Glomerular endothelial cell (primary cell): ENCODE measurements around the gene MSANTD2. TPM values are rescaled to one million over a fixed set of nuclear protein-coding genes. Genes with fewer than 3 reads are reported as not detected.

Experiments
- DNase-seq: peaks from one replicate; pipeline ENCODE4 v3.0.0-alpha.2; 2011; ENCODE audit warnings: low read depth, low spot score; ENCODE audit errors: extremely low read depth
- total RNA-seq: library from RNA; depleted of rRNA; stranded (reverse); fragments of >200 nt; gene quantifications from 2 replicates; pipeline ENCODE4 v1.2.3, GENCODE V29; 2015

Gene MSANTD2
- total RNA-seq, 1 donor from 2014 or later, result 17.4 TPM

DNA sequence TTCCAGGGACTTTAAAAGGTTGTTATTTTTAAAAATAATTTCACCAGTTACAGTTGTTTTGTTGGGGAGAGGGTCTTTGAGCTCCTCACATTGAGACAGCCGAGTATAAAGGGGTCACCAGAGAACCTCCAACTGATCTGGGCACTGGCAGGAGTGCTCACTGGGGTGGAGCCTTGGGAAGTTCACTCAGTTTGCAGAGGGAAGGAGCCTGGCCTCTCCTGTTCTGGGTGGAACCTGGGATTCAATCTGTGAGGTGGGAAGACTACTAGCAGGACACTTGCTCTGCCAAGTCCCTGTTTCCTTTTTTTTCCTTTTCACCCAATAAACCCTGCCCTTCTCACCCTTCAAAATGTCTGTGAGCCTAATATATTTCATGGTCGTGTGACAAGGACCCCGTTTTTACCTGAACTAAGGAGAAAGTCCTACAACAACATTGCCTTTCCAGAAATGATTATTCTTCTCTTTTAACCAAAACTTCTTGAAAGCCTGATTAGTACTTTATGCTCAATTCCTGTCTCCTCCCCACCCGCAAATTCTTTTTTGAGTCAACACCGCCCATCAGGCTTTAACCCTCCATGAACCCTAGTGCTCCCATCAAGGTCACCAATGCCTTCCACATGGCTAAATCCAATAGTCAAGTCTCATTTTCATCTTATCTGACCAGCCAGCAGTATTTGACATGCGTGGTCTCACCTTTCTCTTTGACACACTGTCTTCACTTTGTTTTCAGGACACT lies 22.0 kb upstream of the MSANTD2 start:
- no peak for DNase-seq

DNA sequence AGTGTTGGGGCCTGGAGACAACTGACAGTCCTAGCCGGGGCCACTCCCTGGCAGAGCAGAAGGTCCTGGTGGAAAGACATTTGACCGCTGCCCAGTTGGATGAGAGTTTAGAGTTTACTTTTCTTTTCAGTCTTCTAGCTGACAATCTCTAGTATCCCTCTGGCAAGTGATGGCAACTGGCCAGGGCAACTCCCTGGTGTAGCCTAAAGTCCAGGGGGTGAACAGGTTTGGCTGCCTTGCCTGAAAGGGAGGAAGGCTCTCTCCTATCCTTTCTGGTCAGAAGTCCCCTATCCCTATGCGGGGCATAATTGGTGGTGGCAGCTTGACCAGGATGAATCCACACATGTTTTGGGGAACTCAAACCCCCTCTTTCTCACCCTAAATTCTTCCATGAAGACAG lies 16.8 kb upstream of the MSANTD2 start:
- DNase-seq, result no peak

- DNase-seq, result no peak
Measured at GRCh38 chr11:124814739-124815138, 14.5 kb upstream of the MSANTD2 start.

- DNase-seq, result no peak
Measured at GRCh38 chr11:124812876-124813275, 12.7 kb upstream of the MSANTD2 start.

GRCh38 chr11:124811399-124812125 lies 11.4 kb upstream of the MSANTD2 start:
- DNase-seq, result no peak

GRCh38 chr11:124807660-124808270 lies 7.6 kb upstream of the MSANTD2 start:
- no peak for DNase-seq

DNA sequence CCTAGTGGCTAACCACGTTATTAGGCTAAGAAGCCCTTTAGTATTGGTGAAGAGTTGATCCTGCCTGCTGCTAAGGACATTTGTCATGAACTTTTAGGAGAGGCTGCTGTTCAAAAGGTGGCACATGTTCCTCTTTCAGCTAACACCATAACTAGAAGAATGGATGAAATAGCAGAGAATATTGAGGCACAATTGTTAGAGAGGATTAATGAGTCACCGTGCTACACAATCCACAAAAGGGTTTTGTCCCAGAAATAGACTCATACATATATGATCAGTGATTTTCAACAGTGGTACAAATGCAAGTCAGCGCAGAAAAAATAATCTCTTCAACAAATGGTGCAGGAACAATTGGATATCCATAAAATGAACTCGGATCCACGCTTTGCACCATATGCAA lies 7.0 kb upstream of the MSANTD2 start:
- DNase-seq, result no peak

DNA sequence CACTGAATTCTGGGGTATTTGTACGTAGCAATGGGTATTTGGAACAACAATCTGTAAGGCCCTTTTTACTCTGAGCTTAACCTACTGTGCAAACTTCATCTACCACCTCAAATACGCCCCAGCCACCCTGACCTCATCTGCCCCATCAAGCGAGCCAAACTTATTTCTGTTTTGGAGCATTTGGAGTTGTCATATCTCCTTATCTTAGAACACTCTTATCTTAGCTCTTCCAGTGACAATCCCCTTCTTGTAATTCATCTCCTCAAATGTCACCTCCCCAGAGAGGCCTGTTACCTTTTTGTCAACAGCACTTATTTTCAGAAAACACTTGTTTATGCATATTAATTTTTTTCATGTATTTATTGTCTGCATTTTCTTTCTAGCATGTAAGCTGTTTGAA lies 4.7 kb upstream of the MSANTD2 start:
- no peak for DNase-seq

GRCh38 chr11:124801636-124802312 lies 1.6 kb upstream of the MSANTD2 start:
- no peak for DNase-seq

DNA sequence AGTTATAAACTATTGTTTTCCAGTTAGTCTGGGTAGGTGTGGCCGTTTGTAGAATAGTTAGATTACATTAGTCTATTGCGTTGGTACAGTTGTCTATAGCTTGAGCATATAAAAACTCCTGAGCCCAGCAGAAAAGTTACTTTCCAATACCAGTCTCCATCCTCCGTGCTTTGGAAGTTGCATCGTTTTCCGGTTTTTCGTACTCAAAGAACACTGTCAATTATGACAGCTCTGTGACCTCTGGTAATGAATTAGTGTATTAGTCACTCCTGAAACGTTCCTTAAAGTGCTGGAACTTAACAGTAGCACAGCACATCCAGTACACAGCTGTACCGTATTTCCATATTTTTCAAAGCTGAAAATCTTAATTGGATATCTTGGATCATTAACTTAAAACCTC lies 808 bp upstream of the MSANTD2 start:
- no peak for DNase-seq

DNA sequence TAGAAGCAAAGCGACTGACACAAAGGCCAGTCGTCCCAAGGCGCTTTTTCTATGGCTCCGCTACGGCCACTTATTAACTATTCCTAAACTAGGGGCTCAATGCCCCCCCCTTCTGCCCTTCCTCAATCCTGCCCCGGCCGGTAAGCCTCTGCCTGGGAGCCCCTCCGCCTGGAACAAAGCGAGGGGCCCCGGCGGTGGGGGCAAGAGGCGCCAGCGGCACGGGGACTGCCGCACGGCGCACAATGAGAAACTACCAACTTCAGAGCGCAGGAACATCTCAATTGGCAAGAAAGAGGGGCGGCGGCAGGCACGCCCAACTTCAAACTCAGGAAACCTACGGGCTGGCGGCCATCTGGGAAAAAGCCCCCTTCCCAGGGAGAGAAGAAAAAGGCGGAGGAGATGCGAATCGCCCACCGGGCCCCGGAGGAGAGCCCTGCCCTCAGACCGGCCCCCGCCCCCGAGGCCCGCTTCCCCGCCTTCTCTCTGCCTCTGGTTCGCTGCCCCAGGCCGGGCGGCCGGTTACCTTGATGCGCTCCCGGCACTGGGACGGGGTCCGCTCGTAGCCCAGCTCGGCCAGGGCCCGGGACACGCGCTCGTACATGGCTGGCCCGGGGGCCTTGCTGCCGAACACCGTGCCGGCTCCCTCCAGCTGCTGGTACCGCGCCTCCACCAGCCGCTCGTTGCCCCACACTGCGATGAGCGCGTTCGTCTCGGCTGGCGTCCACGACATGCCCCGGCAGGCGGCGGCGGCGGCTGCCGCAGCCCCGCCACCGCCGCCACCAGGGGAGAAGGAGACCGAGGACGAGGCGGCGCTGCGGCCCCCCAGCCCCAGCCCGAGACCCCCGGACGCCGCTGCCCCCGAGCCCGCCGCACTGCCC lies 619 bp downstream of the MSANTD2 start:
- no peak for DNase-seq

DNA sequence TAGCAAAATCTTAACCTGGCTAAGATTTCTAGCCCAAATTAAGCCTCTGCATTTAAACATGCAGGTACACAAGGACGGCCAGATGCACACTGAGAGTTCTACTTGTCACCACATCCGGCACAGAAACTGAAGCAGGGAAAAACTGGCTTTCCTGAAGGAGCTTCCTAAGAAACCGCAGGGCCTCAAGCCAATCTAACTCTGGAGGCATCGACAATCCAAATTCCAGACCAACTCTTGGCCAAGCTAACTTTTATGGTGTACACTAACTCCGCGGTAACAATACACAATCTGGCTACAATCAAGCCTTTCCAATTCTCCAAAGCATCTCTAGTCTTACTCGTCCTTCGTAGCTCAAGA lies 1.2 kb downstream of the MSANTD2 start:
- no peak for DNase-seq

GRCh38 chr11:124796312-124796711 lies 3.9 kb downstream of the MSANTD2 start:
- DNase-seq, result no peak

DNA sequence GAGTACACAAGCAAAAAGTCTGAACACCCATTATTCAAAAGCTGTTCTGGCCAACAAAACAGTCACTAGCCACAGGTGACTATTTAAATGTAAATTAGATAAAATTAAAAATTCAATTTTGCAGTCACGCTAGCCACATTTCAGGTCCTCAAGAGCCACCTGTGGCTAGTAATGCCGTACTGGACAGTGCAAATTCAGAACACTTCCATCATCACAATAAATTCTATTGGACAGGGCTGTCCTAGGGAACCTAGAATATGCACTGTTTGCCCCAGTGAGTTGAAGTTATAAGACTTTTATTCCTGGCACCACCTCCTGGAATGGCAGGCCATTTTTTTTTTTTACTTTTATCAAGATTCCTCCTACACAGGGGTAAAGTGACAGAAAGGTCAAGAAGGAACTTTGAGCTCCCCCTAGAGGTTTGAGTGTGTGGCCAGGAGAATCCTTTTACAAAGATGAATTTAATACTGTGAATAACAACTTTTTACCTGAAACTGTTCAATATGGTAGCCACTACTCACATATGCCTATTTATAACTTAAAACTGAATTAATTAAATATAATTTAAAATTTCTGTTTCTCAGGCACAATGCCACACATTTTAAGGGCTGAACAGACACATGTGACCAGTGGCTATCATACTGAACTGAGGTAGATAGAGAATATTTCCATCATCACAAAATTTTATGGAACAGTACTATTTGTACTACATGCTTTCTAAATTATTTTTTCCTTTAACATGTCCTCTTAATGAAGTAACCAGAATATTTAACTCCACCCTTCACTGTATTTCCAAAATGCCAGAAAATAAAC lies 6.5 kb downstream of the MSANTD2 start:
- DNase-seq, result no peak

- DNase-seq, result no peak
Measured at GRCh38 chr11:124791626-124792341, 8.4 kb downstream of the MSANTD2 start.

DNA sequence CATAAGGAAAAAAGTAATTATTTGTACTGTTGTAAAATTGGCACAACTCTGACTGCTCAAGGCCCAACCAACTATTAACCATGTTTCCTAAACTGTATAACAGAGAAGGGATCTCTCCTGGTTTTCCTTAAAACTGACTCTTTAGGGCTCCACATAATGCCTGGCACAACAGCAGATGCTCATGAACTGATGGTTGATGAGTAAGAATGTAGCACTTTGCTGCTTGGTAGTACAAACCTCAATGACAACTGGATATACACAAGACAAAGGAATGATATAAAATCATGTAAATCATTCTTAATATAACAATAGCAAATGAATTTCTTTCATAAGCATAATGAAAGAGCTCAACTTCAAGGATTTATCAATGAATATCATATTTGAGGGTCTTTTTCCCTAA lies 11.7 kb downstream of the MSANTD2 start:
- DNase-seq, result no peak

- DNase-seq, result no peak
Measured at GRCh38 chr11:124784051-124784450, 16.2 kb downstream of the MSANTD2 start.

GRCh38 chr11:124783002-124783401 lies 17.2 kb downstream of the MSANTD2 start:
- DNase-seq, result no peak

GRCh38 chr11:124779568-124779967 lies 20.6 kb downstream of the MSANTD2 start:
- DNase-seq, result no peak
